Activated T-helper 9 cell treated with anti-CD3 and anti-CD28 coated beads, Interleukin-2, amount 50 U/mL, for 16 hours (primary cell): ENCODE measurements around the gene TSPAN2.
A peak's percentile ranks its signal among the peaks of the same experiment; 100 is the strongest.

Source experiments
- DNase-seq: peaks from one replicate; pipeline ENCODE4 v3.0.0-alpha.2; 2020; ENCODE audit warnings: low read depth

TSPAN2 gene

GRCh38 chr1:115089420-115090185, at the start of gene TSPAN2:
TSS of gene TSPAN2 (minus strand) at chr1:115089503. CDS start at chr1:115089432, 71 bp downstream.
- peak; percentile 46 for DNase-seq

GRCh38 chr1:115138973-115139372, 49.7 kb upstream of the TSPAN2 start:
- DNase-seq = peak; percentile 31

- DNase-seq = no peak
Observed at GRCh38 chr1:115138271-115138670, 49.0 kb upstream of the TSPAN2 start.

GRCh38 chr1:115137191-115137590, 47.9 kb upstream of the TSPAN2 start:
- DNase-seq = no peak

- no peak for DNase-seq
Observed at GRCh38 chr1:115136706-115137105, 47.4 kb upstream of the TSPAN2 start.

GRCh38 chr1:115136106-115136505, 46.8 kb upstream of the TSPAN2 start:
- no peak for DNase-seq

GRCh38 chr1:115135681-115136080, 46.4 kb upstream of the TSPAN2 start:
- DNase-seq = no peak

- no peak for DNase-seq
Observed at GRCh38 chr1:115134850-115135480, 45.7 kb upstream of the TSPAN2 start.

- no peak for DNase-seq
Observed at GRCh38 chr1:115134231-115134630, 44.9 kb upstream of the TSPAN2 start.

GRCh38 chr1:115133440-115133839, 44.1 kb upstream of the TSPAN2 start:
- DNase-seq = no peak

GRCh38 chr1:115130786-115131185, 41.5 kb upstream of the TSPAN2 start:
- no peak for DNase-seq

GRCh38 chr1:115129071-115129640, 39.9 kb upstream of the TSPAN2 start:
- DNase-seq = no peak

- no peak for DNase-seq
Observed at GRCh38 chr1:115127539-115127938, 38.2 kb upstream of the TSPAN2 start.

- DNase-seq = no peak
Observed at GRCh38 chr1:115126516-115126915, 37.2 kb upstream of the TSPAN2 start.

- DNase-seq = no peak
Observed at GRCh38 chr1:115123116-115123515, 33.8 kb upstream of the TSPAN2 start.

- DNase-seq = no peak
Observed at GRCh38 chr1:115121793-115122192, 32.5 kb upstream of the TSPAN2 start.

GRCh38 chr1:115120296-115120695, 31.0 kb upstream of the TSPAN2 start:
- DNase-seq = no peak

- no peak for DNase-seq
Observed at GRCh38 chr1:115118611-115119010, 29.3 kb upstream of the TSPAN2 start.

GRCh38 chr1:115118086-115118485, 28.8 kb upstream of the TSPAN2 start:
- DNase-seq = no peak

- DNase-seq = no peak
Observed at GRCh38 chr1:115117298-115117697, 28.0 kb upstream of the TSPAN2 start.

- DNase-seq = no peak
Observed at GRCh38 chr1:115116512-115116911, 27.2 kb upstream of the TSPAN2 start.

- DNase-seq = no peak
Observed at GRCh38 chr1:115115521-115116161, 26.3 kb upstream of the TSPAN2 start.

- DNase-seq = no peak
Observed at GRCh38 chr1:115114308-115114707, 25.0 kb upstream of the TSPAN2 start.
